ENCODE data around the gene CDH23.

DNA sequence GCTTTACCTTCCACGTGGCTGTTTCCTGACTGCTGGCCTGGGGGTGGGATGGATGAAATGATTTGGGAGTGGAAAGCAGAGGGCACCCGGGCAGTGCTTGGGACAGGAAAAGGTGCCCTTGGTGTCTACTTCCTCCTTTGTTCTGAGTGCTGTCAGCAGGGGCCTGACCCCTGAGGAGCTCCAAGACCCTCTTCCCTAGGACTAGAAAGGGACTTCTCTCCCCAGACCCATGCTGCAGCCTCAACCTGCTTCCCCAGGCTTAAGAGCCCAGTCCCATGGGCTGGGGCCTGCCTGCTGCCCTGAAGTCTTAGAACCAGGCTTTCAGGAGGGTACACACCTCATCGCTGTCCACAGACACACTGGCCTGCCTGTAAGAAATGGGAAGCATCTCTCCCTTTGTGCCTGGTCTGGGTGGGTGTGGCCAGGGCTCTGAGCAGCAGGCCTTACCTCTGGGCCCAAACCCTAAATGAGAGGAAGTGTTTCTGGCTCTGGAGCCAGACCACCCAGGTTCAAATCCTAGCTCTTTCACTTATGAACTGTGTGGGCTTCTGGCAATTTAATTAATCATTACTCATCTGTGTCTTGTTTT is 12.9 kb downstream of the CDH23 start:
- TF ChIP-seq, protein P1, sequence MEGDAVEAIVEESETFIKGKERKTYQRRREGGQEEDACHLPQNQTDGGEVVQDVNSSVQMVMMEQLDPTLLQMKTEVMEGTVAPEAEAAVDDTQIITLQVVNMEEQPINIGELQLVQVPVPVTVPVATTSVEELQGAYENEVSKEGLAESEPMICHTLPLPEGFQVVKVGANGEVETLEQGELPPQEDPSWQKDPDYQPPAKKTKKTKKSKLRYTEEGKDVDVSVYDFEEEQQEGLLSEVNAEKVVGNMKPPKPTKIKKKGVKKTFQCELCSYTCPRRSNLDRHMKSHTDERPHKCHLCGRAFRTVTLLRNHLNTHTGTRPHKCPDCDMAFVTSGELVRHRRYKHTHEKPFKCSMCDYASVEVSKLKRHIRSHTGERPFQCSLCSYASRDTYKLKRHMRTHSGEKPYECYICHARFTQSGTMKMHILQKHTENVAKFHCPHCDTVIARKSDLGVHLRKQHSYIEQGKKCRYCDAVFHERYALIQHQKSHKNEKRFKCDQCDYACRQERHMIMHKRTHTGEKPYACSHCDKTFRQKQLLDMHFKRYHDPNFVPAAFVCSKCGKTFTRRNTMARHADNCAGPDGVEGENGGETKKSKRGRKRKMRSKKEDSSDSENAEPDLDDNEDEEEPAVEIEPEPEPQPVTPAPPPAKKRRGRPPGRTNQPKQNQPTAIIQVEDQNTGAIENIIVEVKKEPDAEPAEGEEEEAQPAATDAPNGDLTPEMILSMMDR (IDR thresholded peaks at IDR 0.05), result no peak
- TF ChIP-seq POLR2A (IDR thresholded peaks at IDR 0.05), result no peak
